ENCODE results near the gene KCNC4. TPM values are rescaled to one million over a fixed set of nuclear protein-coding genes. Genes with fewer than 3 reads are reported as not detected.

KCNC4 gene
- total RNA-seq, 2 experiments from 2014 or later = 5.6 to 17.8 TPM

- TF ChIP-seq CTCF (conservative IDR thresholded peaks at IDR 0.05; ENCODE audit: low read length) (no peak), EZH2phosphoT487 (IDR thresholded peaks at IDR 0.05; ENCODE audit: borderline replicate concordance, low read depth, low read length) (no peak)
- Histone ChIP-seq H3K9me2 (ENCODE audit: insufficient read depth, low read length) (no peaks in the 10 kb centered on the region), H3K4me1 (ENCODE audit: insufficient read depth, low read length, poor library complexity, severe bottlenecking) (no peaks in the 10 kb centered on the region), H3K4me3 (ENCODE audit: low read depth, low read length, poor library complexity, severe bottlenecking) (no peak overlapping the region), H3K4me2 (ENCODE audit: low read length) (no peak overlapping the region), H3K36me3 (ENCODE audit: insufficient read depth, low read length) (no peaks in the 10 kb centered on the region), H3K27ac (ENCODE audit: low read depth, low read length, poor library complexity, severe bottlenecking) (no peak overlapping the region), H4K20me1 (ENCODE audit: insufficient read depth, low read length) (no peaks in the 10 kb centered on the region), H3K9me3 (ENCODE audit: low read length) (no peaks in the 10 kb centered on the region), H2AFZ (ENCODE audit: low read length) (no peak overlapping the region), H3K79me2 (ENCODE audit: insufficient read depth, low read depth, low read length) (no peaks in the 10 kb centered on the region)
- DNase-seq (ENCODE audit: low spot score) = no peak
- CTCF ChIA-PET (ENCODE audit: unreplicated experiment) = no interaction called here
- intact Hi-C loops (cut with micrococcal nuclease; ENCODE audit: unreplicated experiment) = no loop called here
- POLR2A ChIA-PET = interaction anchor here (0.6 to 0.8 kb wide), 2 partner anchors 19 to 690 kb away, joined by 3 to 4 read pairs; no protein-coding TSS in a partner anchor
- BruUV-seq (replicated peaks) = no TSS peak
Observed at GRCh38 chr1:110254604-110255391, 44.7 kb downstream of the KCNC4 start.

- intact Hi-C loops (cut with micrococcal nuclease; ENCODE audit: unreplicated experiment) = no loop called here
- DNase-seq (ENCODE audit: low spot score) = peak; percentile 26
- POLR2A ChIA-PET = interaction anchor here (0.6 kb wide), 1 partner anchor 689 kb away, joined by 4 read pairs; no protein-coding TSS in a partner anchor
Observed at GRCh38 chr1:110255392-110255787, 45.3 kb downstream of the KCNC4 start.

More at GRCh38 chr1:110255392-110255787, 45.3 kb downstream of the KCNC4 start:
- BruUV-seq (replicated peaks) = no TSS peak
- Histone ChIP-seq H3K4me3 (ENCODE audit: low read depth, low read length, poor library complexity, severe bottlenecking) (no peak overlapping the region), H3K4me1 (ENCODE audit: insufficient read depth, low read length, poor library complexity, severe bottlenecking) (no peaks in the 10 kb centered on the region), H3K9me3 (ENCODE audit: low read length) (no peaks in the 10 kb centered on the region), H3K79me2 (ENCODE audit: insufficient read depth, low read depth, low read length) (no peaks in the 10 kb centered on the region), H3K36me3 (ENCODE audit: insufficient read depth, low read length) (no peaks in the 10 kb centered on the region), H3K9me2 (ENCODE audit: insufficient read depth, low read length) (no peaks in the 10 kb centered on the region), H3K4me2 (ENCODE audit: low read length) (no peak overlapping the region), H4K20me1 (ENCODE audit: insufficient read depth, low read length) (no peaks in the 10 kb centered on the region), H3K27ac (ENCODE audit: low read depth, low read length, poor library complexity, severe bottlenecking) (no peak overlapping the region), H2AFZ (ENCODE audit: low read length) (no peak overlapping the region)
- CTCF ChIA-PET (ENCODE audit: unreplicated experiment) = no interaction called here
- TF ChIP-seq CTCF (conservative IDR thresholded peaks at IDR 0.05; ENCODE audit: low read length) (no peak), EZH2phosphoT487 (IDR thresholded peaks at IDR 0.05; ENCODE audit: borderline replicate concordance, low read depth, low read length) (no peak)
